HG03175 (cell line): ENCODE data around the gene GPR176.

Source experiments
- ATAC-seq: cut with Tn5 transposase; IDR thresholded peaks from one replicate; pipeline ENCODE4 v1.9.1; 2021; ENCODE audit warnings: mild to moderate bottlenecking, moderate library complexity; ENCODE audit not compliant: unreplicated experiment

The GPR176 gene

DNA sequence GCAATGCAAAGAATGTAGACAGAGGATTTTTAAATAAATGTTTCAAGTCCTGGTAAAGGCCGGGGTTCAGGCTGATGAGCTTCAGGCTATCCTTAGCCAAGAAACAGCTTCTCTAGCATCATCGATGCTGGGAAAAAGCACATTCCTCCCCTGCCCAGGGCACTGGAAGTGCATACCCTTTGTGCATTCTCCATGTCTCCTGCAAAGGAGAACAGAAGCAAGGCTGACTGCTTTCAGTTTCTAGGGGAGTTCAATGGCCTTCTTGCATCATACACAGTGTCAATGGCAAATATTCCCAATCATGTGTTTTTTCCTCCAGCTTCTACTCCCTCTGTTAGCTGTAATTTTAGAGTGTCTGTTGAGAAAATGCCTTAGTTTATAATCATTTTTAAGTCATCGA, 59.9 kb downstream of the GPR176 start:
- no peak for ATAC-seq

DNA sequence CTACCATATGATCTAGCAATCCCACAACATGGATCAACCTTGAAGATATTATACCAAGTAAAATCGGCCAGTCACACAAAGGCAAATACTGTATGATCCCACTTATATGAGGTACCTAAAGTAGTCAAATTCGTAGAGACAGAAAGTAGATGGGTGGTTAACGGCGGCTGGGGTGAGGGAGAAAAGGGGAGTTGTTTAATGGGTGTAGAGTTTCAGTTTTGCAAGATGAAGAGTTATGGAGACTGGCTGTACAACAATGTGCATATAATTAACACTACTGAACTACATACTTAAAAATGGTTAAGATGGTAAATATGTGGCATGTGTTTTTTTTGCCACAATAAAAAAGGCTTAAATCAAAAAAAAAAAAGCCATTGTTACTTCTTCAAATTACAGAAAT, 60.4 kb downstream of the GPR176 start:
- ATAC-seq: no peak

DNA sequence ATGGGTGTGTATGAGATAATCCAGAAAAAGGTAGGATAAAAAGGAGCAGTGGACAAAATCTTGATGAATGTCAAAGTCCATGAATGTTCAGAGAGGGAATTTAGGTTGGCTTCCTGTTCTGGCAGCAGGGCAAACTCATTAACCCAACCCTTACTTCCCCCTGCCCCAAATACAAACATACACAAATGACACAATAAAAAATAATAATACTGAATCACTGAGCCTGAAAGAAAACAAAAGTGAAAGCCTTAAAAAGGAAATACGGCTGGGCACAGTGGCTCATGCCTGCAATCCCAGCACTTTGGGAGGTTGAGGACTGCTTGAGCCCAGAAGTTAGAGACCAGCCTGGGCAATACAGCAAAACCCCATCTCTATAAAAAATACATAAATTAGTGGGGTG, 62.9 kb downstream of the GPR176 start:
- no peak for ATAC-seq

DNA sequence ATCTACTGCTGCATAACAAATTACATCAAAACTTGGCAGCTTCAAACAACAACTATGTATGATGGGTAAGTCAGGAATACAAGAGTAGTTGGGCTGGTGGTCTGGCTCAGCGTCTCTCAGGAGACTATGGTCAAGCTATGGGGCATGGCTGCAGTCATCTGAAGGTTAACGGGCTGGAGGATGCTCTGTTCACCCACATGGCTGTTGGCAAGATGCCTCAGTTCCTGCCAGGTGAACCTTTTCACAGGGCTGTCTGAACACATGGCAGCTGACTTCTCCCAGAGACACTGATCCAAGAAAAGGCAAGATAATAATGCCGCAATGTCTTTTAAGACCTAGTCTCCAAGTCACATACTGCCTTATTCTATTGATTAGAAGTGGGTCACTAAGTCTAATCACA, 63.7 kb downstream of the GPR176 start:
- no peak for ATAC-seq

DNA sequence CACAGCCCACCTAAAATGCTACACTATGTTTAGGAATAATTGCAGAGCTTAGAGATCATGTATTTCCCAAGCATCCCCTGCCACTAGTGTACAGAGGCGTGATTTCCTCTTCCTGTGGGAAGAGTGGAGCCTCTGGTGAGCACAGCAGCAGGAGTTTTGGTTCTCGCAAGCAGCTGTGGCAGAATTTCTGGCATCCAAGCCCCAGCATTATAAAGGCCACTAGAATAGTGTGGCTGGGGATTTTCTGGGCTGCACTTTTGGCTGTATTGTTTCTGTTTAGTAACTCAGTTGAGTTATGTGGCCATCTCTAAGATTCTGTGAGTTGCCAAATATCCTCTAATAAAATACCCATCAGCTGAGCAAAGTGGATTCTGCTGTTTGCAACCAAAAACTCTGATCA, 64.7 kb downstream of the GPR176 start:
- no peak for ATAC-seq

DNA sequence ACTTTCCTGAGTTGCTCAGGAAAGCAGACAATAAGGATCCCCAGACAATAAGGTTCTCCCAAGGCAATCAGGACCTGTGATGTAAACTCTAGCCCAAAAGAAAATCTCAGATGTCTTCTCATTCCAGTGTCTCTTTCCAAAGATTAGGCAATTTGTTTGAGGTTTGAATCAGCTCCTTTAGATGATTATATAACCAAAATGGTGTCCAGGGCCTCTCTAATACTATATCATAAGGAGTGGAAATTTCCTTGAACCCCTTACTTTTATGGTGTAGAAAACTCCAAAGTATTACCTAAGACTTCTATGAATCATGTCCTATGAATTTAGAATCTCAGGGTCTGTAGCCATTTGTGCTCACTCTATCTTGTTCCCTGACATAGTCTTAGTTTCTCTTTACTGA, 65.9 kb downstream of the GPR176 start:
- no peak for ATAC-seq

DNA sequence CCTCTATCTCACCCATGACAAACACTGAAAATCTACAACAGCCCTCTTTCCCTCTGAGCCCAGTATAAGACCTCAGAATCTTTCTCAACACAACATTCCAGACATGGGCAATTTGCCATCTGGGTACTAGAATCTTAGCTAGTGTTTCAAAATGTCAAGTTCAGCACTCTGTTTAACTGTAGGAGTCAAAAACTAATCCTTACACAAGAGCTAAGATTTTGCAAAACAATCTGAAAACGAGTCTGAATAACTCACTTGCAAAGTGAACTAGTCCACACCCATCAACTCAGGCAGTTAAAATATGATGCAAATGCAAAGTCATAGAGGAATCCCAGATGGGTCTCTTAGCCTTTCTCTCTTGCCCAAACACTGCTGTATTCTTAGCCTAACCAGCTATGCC, 67.8 kb downstream of the GPR176 start:
- no peak for ATAC-seq

DNA sequence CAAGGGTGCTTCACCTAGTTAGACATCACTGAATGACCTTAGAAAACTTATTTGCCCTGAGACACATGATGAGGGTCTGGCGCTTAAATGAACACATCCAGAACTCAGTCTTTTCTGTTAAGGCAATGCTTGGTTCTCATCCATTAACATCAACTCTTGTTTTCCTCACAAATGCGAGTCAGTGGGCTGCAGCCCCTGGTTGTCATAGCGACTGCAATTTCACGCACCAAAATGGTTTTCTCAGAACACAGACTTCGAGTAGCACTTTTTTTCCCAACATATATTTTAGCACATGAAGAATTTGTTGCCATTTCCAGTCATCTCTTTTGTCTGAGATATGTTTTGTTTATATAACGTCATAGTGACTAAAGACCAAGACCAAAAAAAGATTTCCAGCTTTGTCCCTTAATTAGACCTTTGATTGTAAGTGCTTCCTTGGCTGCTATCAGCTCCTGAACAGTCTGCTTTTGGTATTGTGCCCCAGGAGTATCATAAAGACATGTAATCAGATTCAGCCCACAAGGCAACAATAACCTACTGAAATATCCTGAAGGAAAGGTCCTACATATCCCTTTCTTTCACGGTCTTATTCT, 68.5 kb downstream of the GPR176 start:
- ATAC-seq: no peak

DNA sequence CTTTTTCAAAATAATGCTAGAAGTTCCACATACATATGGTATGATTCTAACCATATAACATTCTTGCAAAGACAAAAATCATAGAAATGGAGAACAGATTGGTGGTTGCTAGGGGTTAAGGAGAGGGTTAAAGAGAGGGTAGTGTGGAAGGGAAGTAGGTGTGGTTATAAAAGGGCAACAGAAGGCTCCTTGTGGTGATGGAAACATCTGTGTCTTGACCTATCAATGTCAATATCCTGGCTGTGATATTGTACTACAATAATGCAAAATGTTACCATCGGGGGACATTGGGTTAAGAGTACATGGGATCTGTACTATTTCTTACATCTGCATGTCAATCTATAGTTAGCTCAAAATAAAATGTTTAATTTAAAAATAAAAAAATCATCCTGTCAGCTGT, 69.6 kb downstream of the GPR176 start:
- ATAC-seq: no peak

DNA sequence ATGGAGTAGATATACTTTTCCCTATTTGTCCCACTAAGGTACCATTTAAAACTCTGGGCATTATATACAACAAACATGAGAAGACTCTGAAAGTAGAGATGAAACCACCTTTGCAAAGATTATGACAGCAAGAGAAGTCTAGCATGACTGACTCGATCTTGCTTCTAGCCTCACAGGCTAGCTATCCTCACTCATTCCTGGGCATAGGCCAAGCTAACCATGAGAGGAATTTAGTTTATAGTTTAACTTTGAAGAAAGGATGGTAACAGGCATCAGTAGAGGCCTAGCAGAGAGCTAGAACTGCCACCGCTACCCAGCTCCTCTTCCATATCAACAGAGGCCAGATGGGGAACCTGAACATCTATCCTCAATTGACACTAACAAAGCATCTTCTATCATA, 74.0 kb downstream of the GPR176 start:
- ATAC-seq: no peak

DNA sequence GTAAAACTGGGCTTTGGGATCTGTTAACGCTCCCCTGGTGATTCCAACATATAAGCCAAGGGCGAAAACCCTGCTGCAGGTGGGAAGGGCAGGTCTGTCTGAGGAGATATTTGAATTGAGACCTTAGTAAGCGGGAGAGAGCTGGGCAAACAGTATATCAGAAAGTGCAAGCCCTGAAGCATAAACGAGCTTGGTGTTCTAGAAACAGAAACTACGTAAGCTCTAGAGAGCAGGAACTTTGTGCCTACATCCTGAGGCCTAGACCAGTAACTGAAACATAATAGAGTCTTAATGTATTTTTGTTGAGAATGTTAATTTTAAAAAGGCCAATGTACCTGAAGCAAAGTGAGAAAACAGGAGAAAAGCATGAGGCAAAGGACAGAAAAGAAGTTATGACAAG, 74.5 kb downstream of the GPR176 start:
- ATAC-seq: no peak

DNA sequence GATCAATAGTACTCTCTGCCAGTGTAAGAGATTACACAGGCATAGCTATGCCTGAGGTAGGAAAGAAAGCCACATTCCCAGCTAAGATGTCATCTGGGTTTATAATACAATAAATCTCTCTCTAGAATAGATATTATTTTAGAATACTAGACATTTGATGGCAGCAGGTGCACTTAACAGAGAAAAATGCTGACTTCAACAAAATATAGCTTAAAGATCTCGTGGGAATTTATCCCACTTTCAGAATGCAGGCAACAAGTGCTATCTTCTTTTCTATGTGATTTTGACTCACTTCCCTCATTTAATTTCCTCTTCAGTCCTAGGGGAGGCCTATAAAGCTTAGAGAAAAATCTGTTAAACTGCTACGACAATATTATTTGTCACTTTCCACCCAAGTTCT, 76.5 kb downstream of the GPR176 start:
- ATAC-seq: no peak

DNA sequence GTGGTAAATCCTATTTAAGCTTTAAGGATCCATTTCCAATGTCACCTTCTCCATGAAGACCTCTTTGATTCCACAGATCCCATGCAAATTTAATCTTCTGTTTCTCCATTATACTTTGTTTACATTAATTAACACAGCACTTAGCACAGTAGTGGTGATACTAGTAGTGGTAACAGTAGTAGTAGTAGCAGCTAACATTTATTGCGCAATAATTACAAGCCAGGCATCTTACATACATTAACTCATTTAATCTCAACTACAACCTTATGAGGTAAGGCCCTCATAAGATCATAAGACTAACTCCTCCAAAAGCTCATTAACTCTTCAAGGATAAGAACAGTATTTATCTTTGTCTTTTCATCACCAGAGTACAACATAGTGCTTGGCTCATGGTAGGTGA, 82.6 kb downstream of the GPR176 start:
- ATAC-seq: no peak

DNA sequence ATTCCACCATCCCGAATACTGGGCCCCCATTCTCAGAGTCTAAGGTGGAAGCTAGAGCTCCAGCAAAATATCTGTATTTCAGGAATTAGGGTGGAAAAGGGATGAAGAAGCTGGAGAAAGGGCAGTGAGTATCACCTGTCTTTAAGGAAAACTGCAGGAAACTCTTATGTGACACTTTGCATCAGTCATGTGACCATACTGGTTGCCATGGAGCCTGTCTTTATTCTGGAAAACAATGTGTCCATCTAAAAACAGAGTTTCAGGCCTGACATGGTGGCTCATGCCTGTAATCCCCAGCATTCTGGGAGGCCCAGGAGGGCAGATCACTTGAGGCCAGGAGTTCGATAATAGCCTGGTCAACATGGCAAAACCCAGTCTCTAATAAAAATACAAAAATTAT, 84.5 kb downstream of the GPR176 start:
- ATAC-seq: no peak

DNA sequence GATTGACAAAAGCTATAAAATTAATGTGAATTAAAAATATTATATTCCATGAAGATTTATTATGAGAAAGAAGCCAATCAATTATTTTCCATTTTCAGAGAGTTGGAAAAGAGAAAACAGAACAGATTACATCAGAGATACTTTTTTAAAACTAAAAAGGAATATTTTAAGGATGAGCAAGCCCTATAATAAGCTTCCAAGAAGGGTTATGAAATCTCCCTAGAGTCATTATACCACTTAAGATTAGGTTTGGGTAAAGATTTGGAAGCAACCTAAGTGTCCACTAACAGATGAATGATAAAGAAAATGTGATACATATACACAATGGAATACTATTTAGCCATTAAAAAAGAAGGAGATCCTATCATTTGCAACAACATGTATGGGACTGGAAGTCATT, 85.8 kb downstream of the GPR176 start:
- no peak for ATAC-seq

DNA sequence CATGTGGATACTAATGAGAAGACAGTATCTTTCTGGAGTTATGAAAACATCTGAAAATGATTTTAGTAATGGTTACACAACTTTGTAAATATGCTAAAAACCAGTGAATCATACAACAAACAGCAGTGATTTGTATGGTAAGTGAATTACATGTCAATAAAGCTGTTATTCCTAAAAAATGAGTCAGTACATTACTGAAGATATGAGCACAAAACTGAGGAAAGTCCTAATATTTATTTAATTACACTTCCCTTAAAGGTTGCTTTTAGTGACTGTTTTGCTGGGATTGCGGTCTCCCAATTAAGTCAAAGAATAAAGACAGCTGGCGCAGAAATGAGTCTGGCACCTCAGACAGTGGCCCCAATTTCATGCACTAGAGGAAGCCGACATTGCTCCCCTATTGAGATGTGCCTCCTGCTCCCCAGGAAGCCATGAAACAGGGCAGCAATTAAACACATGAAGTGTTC, 86.5 kb downstream of the GPR176 start:
- no peak for ATAC-seq

DNA sequence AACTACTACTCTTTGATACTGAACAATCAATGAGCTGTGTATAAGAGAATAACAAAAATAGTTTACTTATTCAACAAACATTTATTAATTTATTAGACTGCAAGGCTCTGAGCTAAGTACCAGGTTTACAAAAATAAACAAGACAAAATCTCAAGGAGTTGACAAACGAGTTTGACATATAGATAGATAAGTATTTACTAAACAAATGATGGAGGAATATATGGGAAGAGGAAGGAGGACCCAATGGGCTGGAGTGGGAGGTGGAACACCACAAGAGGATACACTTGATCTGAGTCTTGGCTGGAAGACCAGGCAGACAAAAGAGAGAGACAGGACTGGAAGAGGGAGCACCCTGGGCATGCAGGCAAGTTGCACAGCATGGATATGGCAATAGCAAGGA, 89.9 kb downstream of the GPR176 start:
- ATAC-seq: no peak

DNA sequence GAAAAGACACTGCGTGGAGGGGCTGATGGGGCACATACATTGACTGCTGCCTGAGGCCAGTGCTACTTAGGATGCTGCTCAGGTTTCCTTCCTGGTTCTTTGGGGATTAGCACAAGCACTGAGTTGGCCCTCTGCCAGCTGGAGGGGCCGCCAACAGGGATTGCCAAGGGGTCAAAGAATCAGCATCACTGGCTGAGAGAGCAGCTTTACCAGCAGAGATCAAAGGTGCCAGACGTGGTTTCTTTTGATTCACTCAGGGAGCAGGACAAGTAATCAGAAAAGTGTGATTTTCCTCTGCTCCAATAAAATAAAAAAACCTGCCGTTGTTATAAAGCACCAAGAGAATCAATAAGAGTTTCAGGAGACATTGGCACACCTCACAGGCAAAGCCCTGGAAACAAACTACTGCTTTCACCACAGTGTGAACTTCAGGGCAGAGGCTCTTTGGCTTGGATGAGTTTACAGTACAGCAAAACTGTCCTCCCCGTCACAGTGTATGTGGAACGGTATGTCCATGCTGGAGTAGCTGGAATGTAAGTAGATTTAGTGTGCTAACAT, 91.6 kb downstream of the GPR176 start:
- ATAC-seq: no peak

DNA sequence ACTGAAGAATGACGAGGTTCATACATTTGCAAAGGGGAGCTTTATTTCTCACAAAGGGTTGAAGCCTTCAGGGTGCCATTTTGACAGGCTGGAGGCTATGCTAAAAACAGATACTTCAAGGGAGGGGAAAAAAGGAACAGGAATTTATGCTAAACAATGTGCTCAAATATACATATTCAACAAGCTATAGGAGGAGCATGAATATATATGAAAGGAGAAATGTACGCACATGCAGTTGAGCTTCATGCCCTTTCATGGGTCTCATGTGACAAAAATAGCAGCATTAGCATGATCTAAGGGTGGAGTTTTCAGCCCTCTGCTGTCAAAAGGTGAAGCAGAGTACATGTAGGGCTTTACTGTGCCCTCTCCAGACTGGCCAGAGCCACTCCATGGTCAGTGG, 93.1 kb downstream of the GPR176 start:
- ATAC-seq: no peak

DNA sequence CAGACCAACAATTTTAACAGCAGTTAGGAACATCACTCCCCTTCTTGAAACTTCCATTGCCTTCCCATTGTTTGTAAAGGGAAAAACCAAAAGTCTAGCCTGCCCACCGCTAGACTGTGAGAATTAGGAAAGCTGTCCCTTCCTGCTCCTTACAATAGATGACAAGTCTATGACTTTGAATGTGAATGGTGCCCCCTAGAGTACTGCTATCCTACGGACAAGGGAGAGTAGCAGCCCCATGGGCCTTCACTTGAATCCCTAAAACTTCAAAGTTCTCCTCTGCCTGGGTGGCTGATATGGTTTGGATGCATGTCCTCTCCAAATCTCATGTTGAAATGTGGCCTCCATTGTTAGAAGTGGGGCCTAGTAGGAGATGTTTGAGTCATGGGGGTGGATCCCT, 96.4 kb downstream of the GPR176 start:
- ATAC-seq: no peak

DNA sequence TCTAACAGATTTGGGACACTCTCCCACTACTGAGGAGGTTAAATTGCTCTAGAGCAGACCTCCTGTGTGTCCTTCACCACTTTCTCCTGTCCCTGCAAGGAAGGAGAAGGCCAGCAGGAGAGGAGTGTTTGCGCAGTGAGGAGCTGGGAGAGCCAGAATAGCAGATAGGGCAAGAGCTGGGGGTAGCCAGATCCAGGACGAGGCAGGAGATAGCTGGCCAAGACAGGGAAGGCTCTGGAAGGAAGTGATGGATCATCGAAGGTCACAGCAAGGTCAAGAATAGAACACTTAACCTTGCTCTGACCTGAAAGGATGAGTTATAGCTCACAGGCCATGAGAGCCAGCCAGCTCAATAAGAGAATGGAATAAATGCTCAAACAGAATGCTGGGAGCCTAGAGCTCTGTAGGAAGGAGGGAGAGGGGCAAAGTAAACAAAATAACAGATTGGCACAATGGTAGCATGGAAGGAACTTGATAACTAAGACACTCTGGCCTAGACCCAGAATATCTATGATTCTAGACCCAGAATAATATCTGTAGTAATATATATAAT, 99.9 kb downstream of the GPR176 start:
- no peak for ATAC-seq

DNA sequence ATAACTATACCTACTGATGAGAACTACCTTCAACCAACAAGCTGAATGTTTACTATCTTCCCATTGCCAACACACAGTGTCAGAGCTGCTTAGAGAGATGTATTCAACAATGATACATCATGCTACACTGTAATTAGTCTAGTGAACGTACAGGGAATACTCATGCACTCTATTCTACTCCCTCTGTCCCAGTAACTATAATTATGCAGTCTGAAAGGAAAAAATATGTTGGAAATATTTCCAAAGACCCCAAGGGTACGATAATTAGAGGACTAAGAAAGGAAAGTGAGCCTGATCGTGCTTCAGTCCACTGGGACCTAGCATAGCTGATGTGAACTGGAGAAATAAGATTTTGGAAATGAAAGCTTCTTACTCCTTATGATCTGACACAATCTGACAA, 100.5 kb downstream of the GPR176 start:
- ATAC-seq: no peak

DNA sequence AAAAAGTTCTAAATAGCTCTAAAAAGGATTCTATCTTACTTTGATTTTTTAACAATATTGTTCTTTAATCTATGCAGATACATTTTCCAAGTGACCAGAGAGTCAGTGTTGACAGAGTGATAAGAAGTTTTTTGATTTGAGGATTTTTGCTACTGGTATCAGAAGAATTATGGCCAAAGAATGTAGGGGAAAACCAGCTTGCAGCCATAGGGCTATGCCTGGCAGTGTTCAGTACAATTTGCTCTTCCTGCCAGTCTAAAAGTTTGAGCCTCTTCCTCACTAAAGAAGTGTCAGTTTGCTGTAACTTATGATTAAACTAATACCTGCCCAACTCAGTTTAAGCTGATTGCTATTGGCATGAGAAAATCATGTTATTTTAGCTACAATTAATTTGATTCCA, 102.2 kb downstream of the GPR176 start:
- ATAC-seq: no peak
